WERI-Rb-1 (cell line): Measurements from ENCODE around the gene ATP1B1.

ENCODE experiments used
- DNase-seq: peaks from one replicate; pipeline ENCODE4 v3.0.0-alpha.2; 2020
- H3K27ac ChIP-seq: fragments of 250-450 bp; sonication (Bioruptor Pico); 2 replicates; pipeline ENCODE4 v1.5.1; 2020; ENCODE audit warnings: mild to moderate bottlenecking, moderate library complexity
- H3K27me3 ChIP-seq: fragments of 250-450 bp; sonication (Bioruptor Pico); 2 replicates; pipeline ENCODE4 v1.5.1; 2021; ENCODE audit warnings: mild to moderate bottlenecking, low read depth, moderate library complexity; ENCODE audit not compliant: insufficient read depth, severe bottlenecking
- H3K36me3 ChIP-seq: fragments of 250-450 bp; sonication (Bioruptor Pico); 2 replicates; pipeline ENCODE4 v1.5.1; 2020; ENCODE audit warnings: mild to moderate bottlenecking, moderate library complexity
- H3K4me3 ChIP-seq: 2 replicates; pipeline ENCODE4 v1.5.1; 2011; ENCODE audit warnings: low read depth, mild to moderate bottlenecking, control low read depth, low read length
- H3K9me3 ChIP-seq: fragments of 250-450 bp; sonication (Bioruptor Pico); 2 replicates; pipeline ENCODE4 v1.5.1; 2021; ENCODE audit warnings: mild to moderate bottlenecking, moderate library complexity; ENCODE audit not compliant: severe bottlenecking
- TF ChIP-seq, protein P1 (sequence below): IDR thresholded peaks from 2 replicates; pipeline ENCODE4 v1.5.1; 2011; ENCODE audit warnings: low read depth, mild to moderate bottlenecking, control low read depth, inconsistent platforms, low read length

ATP1B1 gene

DNA sequence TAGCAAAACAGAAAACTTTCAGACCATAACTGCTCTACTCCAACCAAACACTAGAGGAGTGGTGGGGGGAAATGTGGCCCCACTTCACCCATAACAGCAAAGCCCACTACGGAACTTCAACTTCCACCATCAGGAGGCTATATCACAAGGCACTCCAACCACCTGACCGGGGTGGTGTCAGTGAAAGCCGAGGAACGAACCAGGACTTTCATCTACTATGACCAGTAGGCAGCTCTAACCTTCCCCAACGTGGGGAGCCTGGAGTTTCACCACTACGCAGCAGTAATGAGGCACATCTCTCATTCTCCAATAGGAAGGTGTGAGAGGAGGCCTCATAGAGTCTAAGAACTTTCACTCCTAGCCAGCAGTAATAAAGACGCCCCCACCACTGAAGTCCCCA lies 42.4 kb upstream of the ATP1B1 start:
- Histone ChIP-seq H3K9me3 (no peaks in the 10 kb centered on the region), H3K27me3 (no peaks in the 10 kb centered on the region), H3K4me3 (no peak overlapping the region), H3K27ac (no peak overlapping the region), H3K36me3 (no peaks in the 10 kb centered on the region)
- no peak for DNase-seq
- TF ChIP-seq, protein P1, sequence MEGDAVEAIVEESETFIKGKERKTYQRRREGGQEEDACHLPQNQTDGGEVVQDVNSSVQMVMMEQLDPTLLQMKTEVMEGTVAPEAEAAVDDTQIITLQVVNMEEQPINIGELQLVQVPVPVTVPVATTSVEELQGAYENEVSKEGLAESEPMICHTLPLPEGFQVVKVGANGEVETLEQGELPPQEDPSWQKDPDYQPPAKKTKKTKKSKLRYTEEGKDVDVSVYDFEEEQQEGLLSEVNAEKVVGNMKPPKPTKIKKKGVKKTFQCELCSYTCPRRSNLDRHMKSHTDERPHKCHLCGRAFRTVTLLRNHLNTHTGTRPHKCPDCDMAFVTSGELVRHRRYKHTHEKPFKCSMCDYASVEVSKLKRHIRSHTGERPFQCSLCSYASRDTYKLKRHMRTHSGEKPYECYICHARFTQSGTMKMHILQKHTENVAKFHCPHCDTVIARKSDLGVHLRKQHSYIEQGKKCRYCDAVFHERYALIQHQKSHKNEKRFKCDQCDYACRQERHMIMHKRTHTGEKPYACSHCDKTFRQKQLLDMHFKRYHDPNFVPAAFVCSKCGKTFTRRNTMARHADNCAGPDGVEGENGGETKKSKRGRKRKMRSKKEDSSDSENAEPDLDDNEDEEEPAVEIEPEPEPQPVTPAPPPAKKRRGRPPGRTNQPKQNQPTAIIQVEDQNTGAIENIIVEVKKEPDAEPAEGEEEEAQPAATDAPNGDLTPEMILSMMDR = no peak

DNA sequence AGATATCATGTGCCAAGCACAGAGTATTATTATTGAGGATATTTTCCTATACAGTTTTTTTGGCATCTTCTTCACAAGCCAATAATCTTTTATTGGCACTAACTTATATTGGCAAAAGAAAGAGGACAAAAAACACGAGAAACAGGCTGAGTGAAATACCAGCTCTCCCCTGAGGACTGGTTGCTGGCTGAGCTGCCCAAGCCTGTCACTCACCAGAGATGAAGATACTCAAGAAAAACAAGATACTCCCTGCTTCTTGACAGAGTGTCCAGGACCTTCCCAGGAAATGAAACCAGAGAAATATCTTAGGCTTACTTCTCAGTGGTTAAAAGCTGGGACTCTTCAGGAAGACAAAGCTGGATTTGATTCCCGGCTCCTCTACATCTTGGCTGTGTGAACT lies 35.9 kb upstream of the ATP1B1 start:
- no peaks in the 10 kb centered on the region for H3K9me3 ChIP-seq
- TF ChIP-seq, protein P1 = no peak
- no peak for DNase-seq
- H3K27me3 ChIP-seq = no peaks in the 10 kb centered on the region
- no peak overlapping the region for H3K27ac ChIP-seq
- H3K4me3 ChIP-seq = no peak overlapping the region
- no peaks in the 10 kb centered on the region for H3K36me3 ChIP-seq

DNA sequence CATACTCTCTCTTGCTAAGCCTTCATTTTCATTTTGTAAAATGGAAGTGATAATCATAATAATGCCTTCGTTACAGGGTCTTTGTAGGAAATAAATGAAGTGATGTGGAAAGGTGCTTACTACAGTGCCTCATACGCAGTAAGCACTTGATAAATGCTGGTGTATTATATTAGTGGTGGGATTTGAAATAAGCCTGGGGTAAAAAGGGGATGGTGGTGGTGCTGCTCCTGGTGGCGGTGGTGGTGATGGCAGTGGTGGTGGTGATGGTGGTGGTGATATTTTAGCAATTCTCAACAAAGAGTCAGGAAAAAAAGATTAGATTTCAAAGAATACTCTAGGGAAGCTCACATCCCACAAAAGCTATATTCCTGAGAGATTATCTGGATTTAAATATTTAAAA lies 35.5 kb upstream of the ATP1B1 start:
- TF ChIP-seq, protein P1 = no peak
- DNase-seq = no peak
- Histone ChIP-seq H3K27ac (no peak overlapping the region), H3K4me3 (no peak overlapping the region), H3K36me3 (no peaks in the 10 kb centered on the region), H3K9me3 (no peaks in the 10 kb centered on the region), H3K27me3 (no peaks in the 10 kb centered on the region)

DNA sequence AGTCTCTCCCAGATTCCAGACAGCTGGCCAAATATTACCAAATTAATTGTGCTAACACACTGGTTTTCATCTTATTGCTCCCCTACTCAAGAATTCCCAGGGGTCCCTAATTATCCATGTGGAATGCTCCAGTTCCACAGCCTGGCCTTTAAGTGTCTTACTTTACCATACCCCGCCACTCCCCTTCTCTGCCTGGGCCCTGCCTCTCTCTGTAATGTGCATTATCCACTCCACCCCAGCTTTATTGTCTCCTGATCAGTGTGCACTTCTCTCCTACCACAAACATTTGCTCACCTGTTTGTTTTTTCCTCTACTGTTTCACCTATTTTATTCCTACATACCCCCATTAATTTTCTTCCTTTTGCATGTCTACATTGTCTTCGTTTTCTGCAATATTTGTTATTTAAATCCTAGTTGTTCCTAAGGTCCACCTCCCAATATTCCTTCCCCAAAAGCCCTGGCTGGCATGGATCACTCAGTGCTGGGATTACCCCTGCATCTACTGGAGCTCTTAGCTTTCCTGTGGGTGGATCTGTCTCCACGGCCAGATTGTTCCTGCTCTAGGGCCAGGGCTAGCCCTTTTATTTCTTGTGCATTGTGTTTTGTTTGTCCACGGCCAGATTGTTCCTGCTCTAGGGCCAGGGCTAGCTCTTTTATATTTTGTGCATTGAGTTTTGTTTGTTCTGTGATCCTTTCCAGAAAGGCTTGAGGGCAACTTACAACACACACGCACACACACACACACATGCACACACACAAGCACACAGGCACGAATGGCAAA lies 33.4 kb upstream of the ATP1B1 start:
- H3K4me3 ChIP-seq = no peak overlapping the region
- DNase-seq = no peak
- H3K9me3 ChIP-seq = no peaks in the 10 kb centered on the region
- no peak overlapping the region for H3K27ac ChIP-seq
- TF ChIP-seq, protein P1 = no peak
- no peaks in the 10 kb centered on the region for H3K36me3 ChIP-seq
- no peaks in the 10 kb centered on the region for H3K27me3 ChIP-seq

DNA sequence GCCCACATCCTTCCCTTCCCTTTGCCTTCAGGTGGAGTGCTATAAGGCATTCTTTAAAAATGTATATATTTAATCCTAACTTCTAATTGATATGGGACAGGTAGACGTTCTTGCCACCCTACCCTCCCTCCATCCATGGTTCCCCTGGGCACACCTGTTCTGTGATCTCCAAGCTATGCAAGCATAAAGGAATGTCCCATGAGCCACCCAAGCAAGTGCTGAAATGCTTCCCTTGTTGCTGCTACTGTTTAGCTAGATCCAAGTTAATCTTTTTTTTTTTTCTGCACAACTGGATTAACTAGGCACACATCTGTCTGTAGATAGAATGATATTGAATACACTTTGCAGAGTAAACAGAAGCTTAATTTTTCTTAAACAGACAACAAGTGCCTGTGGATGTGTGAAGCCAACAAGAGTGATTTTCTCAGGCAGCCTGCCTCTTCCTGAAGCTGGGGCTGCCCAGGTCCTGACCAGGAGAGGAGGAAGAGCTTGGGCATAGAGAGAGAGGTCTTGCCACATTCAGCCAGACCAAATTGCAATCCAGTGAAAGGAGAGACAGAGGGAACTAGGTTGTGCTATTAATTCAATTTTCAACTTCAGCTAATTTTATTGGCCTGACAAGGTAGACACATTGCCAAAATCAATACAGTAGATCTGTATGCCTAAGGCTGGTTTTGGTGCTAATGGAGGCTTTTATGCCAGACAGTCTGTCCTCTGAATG lies 28.2 kb upstream of the ATP1B1 start:
- DNase-seq = no peak
- Histone ChIP-seq H3K9me3 (no peaks in the 10 kb centered on the region), H3K36me3 (no peaks in the 10 kb centered on the region), H3K27ac (no peak overlapping the region), H3K27me3 (no peaks in the 10 kb centered on the region), H3K4me3 (no peak overlapping the region)
- TF ChIP-seq, protein P1 = no peak
